Common myeloid progenitor, CD34-positive (primary cell): ENCODE data around the gene GCK.

Experiments used
- CTCF ChIA-PET: fragments of 350-600 bp; sonication (Branson Sonifier 250); formaldehyde crosslinking; loops from one replicate; lab custom pipeline; 2021; ENCODE audit warnings: antibody characterized with exemption; lab: Charles Lee
- POLR2A ChIA-PET: fragments of 350-600 bp; sonication (Branson Sonifier 250); formaldehyde crosslinking; loops from one replicate; lab custom pipeline; 2021; ENCODE audit warnings: antibody characterized with exemption; lab: Charles Lee
- DNase-seq, 3 donors: peaks; one replicate each; pipeline versions ENCODE4 v3.0.0 to v3.0.0-alpha.2; 2013
- H3K27ac ChIP-seq, 2 experiments: 1 replicate in 1 of 2; 2 replicates in 1 of 2; pipeline ENCODE4 v1.7.0; 2013; ENCODE audit warnings: inconsistent platforms in 2 of 2, low read length in 2 of 2, mild to moderate bottlenecking in 2 of 2, low read depth in 1 of 2, moderate library complexity in 1 of 2; ENCODE audit not compliant: severe bottlenecking in 2 of 2, insufficient read depth in 1 of 2, poor library complexity in 1 of 2
- H3K27me3 ChIP-seq, 5 experiments: replicated peaks in 2 of 5; 1 replicate in 3 of 5; 2 replicates in 2 of 5; pipeline versions ENCODE4 v1.6.1 to v1.7.0; 2013; ENCODE audit warnings: low read length in 4 of 5, mild to moderate bottlenecking in 2 of 5, moderate library complexity in 2 of 5, inconsistent platforms in 1 of 5; ENCODE audit not compliant: insufficient read depth in 5 of 5, control insufficient read depth in 4 of 5
- H3K36me3 ChIP-seq, 4 experiments: 1 replicate in 2 of 4; 2 replicates in 2 of 4; pipeline versions ENCODE4 v1.6.1 to v1.7.0; 2013; ENCODE audit warnings: low read length in 3 of 4, control low read depth in 1 of 4, mild to moderate bottlenecking in 1 of 4; ENCODE audit not compliant: control insufficient read depth in 4 of 4, insufficient read depth in 4 of 4
- H3K4me1 ChIP-seq, 4 experiments: 1 replicate in 3 of 4; 2 replicates in 1 of 4; pipeline versions ENCODE4 v1.6.1 to v1.7.1; 2013; ENCODE audit warnings: low read length in 3 of 4, mild to moderate bottlenecking in 3 of 4, control low read depth in 1 of 4, inconsistent platforms in 1 of 4, moderate library complexity in 1 of 4; ENCODE audit not compliant: control insufficient read depth in 4 of 4, insufficient read depth in 4 of 4; ENCODE audit errors: control extremely low read depth in 1 of 4
- H3K4me3 ChIP-seq, 7 experiments: 1 replicate in 4 of 7; 2 replicates in 3 of 7; pipeline versions ENCODE4 v1.5.1 to v1.7.0; 2013; ENCODE audit warnings: mild to moderate bottlenecking in 7 of 7, low read length in 6 of 7, moderate library complexity in 6 of 7, inconsistent platforms in 2 of 7, low read depth in 2 of 7, control low read depth in 1 of 7; ENCODE audit not compliant: insufficient read depth in 4 of 7, control insufficient read depth in 1 of 7; ENCODE audit errors: extremely low read depth in 1 of 7
- H3K9me3 ChIP-seq, 5 experiments: 1 replicate in 4 of 5; 2 replicates in 1 of 5; pipeline versions ENCODE4 v1.6.1 to v1.7.1; 2013; ENCODE audit warnings: low read length in 4 of 5, mild to moderate bottlenecking in 2 of 5, inconsistent platforms in 1 of 5, low read depth in 1 of 5, moderate library complexity in 1 of 5; ENCODE audit not compliant: control insufficient read depth in 4 of 5, insufficient read depth in 2 of 5; ENCODE audit errors: control extremely low read depth in 1 of 5
- WGBS: methylation state at CpG from one replicate; pipeline ENCODE4 v1.1.5; 2013; ENCODE audit not compliant: insufficient coverage; 5-methylcytosine and 5-hydroxymethylcytosine counted together

GCK gene

DNA sequence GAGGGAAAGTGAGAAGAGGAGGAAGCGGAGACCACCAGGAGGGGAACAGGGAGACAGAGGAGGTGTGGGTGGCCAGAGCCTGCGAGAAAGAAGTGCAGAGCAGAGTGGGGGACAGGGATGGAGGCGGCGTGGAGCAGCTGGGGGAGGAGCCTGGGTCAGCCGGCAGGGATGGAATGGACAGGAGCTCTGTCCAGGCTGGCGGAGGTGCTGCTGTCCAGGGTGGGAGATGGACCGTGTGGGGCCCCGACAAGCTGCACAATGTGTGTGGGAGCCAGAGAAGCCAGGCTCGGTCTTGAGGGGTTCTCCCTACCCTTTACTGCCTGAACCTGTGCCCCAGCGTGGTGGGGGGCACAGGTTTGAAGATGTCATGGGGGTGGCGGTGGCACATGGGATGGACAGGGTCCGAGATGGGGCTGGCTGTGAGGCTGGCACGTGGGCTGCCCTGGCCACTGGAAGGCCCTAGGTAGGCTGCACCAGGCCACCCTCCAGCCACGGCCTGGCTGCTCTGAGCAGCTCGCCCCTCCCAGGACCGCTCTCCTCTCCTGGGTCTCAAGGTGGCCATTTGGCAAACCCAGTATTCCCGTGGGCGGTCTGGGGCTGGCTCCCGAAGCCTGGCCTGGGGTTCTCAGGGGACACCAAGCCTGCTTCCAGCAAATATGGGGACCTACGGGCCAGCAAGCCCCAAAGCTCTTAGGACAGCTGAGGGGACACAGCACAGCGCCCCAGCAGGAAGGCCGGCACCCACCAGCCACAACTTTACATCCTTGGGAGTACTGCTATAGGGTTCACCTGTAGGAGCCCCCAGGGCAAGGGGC lies 43.9 kb upstream of the GCK start:
- Histone ChIP-seq H3K4me3 (no peak overlapping the region), H3K27ac (no peak overlapping the region), H3K4me1 (no peaks in the 10 kb centered on the region), H3K36me3 (no peaks in the 10 kb centered on the region), H3K27me3 (no peaks in the 10 kb centered on the region), H3K9me3 (no peaks in the 10 kb centered on the region)
- DNase-seq = no peak
- WGBS = 95% methylated on average over 20 of the region's 22 CpGs
- POLR2A ChIA-PET = no interaction called here
- CTCF ChIA-PET = no interaction called here

DNA sequence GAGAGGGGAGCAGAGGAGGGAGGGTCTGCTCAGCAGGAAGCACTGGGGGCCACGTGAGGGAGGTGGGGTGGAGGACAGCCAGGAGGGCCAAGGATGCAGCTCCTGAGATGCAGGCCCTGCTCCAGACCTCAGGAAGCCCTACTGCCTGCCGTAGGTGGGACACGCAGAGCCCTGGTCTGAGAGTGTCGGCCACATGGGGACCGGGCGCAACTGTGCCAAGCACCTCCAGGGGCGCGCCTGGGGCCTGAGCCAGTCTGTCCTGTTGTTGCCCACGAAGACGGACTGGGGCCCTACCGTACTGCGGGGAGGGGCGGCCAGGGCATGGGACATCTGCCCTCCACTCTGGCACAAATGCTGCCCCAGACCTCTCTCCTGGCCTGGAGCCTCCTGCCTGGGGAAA lies 43.2 kb upstream of the GCK start:
- no peak overlapping the region for H3K4me3 ChIP-seq
- 91% methylated on average over 13 of the region's 13 CpGs for WGBS
- no peak for DNase-seq
- H3K36me3 ChIP-seq = no peaks in the 10 kb centered on the region
- H3K9me3 ChIP-seq = no peaks in the 10 kb centered on the region
- H3K27ac ChIP-seq = no peak overlapping the region
- no peaks in the 10 kb centered on the region for H3K27me3 ChIP-seq
- no peaks in the 10 kb centered on the region for H3K4me1 ChIP-seq
- ChIA-PET CTCF (no interaction called here), POLR2A (no interaction called here)

DNA sequence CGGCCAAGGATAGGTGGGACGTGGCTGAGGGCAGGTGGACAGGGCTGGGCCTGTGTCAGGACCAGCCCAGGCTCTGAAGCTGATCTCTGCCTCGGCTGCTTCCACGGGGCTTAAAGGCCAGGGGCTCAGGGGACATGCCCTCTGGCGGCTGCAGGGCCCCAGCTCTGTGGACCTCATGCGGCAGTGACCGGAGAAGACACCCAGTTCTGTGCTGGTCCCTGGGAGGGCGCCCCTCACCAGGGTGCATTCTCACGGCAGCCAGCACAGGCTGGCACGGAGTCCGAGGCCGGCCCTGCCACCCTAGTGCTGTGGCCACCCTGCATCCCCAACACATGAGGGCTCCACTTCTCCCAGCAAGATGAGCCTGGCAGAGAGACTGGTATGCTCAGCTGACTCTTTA lies 41.8 kb upstream of the GCK start:
- WGBS = 97% methylated on average over 12 of the region's 12 CpGs
- no peak for DNase-seq
- no peak overlapping the region for H3K27ac ChIP-seq
- ChIA-PET POLR2A (no interaction called here), CTCF (interaction anchor here (1.2 kb wide), 1 partner anchor 10 kb away, joined by 4 read pairs; no protein-coding TSS in a partner anchor)
- no peaks in the 10 kb centered on the region for H3K9me3 ChIP-seq
- no peaks in the 10 kb centered on the region for H3K4me1 ChIP-seq
- no peaks in the 10 kb centered on the region for H3K27me3 ChIP-seq
- no peak overlapping the region for H3K4me3 ChIP-seq
- no peaks in the 10 kb centered on the region for H3K36me3 ChIP-seq

DNA sequence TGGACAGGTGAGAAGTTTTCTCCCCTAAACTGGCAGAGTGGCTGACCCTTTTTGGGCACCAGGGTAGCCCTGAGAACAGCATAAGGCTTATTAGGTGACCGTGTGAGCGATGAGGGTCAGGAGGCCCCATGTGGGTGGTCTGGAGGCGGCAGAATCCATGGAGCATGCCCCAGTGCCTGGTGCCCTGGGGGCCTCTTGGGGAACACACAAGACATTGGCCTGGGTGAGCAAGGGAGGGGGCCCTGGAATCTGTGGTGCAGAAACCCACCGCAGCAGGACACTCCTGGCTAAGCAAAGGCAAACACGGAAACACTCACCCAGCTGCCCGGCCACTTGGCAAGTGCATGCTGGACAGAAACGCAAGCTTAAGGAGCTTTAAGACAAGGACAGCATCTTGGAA lies 41.0 kb upstream of the GCK start:
- no peak for DNase-seq
- peaks cover 0 to 6% (median 0%) of the 10 kb centered on the region in 5 experiments for H3K27me3 ChIP-seq
- 100% methylated on average over 4 of the region's 7 CpGs for WGBS
- no peak overlapping the region for H3K4me3 ChIP-seq
- H3K36me3 ChIP-seq = no peaks in the 10 kb centered on the region
- H3K27ac ChIP-seq = no peak overlapping the region
- no peaks in the 10 kb centered on the region for H3K9me3 ChIP-seq
- CTCF ChIA-PET = interaction anchor here (0.6 kb wide), 1 partner anchor 458 kb away, joined by 3 read pairs; no protein-coding TSS in a partner anchor
- no peaks in the 10 kb centered on the region for H3K4me1 ChIP-seq
- POLR2A ChIA-PET = no interaction called here

DNA sequence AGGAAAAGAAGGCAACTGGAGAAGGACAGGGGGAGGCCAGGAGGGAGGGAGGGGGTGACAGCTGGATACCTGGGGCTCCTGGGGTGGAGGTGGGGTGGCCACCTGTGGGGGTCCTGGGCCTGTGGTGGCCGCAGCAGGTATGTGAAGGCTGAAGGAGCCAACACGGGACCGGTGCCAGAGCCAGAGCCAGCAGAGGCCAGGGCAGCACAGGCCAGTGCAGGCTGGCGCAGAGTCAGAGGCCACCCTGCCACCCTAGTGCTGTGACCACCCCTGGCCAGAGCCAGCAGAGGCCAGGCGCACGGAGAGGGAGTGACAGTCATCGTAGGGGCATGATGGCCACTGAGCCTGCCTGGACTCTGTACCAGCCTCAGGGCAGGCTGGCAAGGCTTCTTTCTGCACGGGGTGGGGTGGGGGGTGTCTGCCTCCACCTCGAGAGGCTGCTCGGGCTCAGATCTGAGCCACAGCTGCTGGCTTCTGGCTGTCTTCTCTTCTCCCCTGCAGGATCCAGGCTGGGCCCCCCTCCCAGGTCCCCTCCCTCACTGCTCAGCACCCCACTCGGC lies 40.4 kb upstream of the GCK start:
- H3K27me3 ChIP-seq = peaks cover 0 to 6% (median 0%) of the 10 kb centered on the region in 5 experiments
- H3K27ac ChIP-seq = no peak overlapping the region
- ChIA-PET POLR2A (no interaction called here), CTCF (interaction anchor here (0.6 kb wide), 1 partner anchor 459 kb away, joined by 3 read pairs; no protein-coding TSS in a partner anchor)
- no peaks in the 10 kb centered on the region for H3K9me3 ChIP-seq
- WGBS = 93% methylated on average over 7 of the region's 11 CpGs
- DNase-seq = no peak
- H3K36me3 ChIP-seq = no peaks in the 10 kb centered on the region
- no peaks in the 10 kb centered on the region for H3K4me1 ChIP-seq
- H3K4me3 ChIP-seq = no peak overlapping the region

DNA sequence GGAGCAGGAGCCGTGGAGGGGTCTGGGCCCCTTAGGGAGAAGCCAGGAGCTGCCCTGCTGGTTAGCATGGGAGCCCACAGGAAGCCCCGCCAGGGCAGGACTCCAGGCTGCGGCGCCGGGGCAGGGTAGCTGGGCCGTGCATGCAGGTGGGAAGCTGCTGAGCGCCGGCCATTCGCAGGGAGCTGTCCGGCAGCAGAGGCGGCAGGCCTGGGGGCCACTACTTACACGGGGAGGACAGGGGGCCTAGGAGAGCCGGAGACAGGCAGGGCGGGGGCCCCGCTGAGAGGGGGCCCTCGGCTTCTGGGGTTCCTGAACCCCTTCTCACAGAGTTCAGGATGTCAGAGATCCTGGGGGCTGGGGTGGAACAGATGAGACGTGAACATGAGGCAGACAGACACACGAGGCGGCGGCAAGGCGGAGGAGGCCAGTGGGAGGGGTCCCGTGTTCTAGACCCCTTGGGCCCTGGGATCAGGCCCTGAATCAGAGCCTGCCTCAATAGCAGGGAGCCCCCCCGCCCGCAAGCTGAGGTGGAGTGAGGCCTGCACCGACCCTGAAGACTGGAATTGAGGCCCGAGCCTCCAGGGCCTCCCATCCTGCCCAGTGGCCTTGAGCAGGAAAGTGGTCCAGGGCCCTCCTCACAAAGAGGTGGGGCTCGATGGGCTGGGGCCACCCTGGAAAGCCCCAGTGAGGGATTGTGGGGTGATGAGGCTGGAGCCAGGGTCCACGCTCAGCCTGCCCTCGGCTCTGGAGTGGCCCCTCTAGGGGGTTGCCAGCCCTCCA lies 39.5 kb upstream of the GCK start:
- POLR2A ChIA-PET = interaction anchor here (0.8 kb wide), 1 partner anchor 14 kb away, joined by 3 read pairs; no protein-coding TSS in a partner anchor
- CTCF ChIA-PET = interaction anchor here (0.8 to 1.3 kb wide), 2 partner anchors 11 to 12 kb away, joined by 3 to 4 read pairs; no protein-coding TSS in a partner anchor
- no peaks in the 10 kb centered on the region for H3K9me3 ChIP-seq
- H3K27me3 ChIP-seq = peaks cover 0 to 6% (median 0%) of the 10 kb centered on the region in 5 experiments
- DNase-seq = no peak
- H3K4me3 ChIP-seq = no peak overlapping the region
- no peak overlapping the region for H3K27ac ChIP-seq
- no peaks in the 10 kb centered on the region for H3K36me3 ChIP-seq
- H3K4me1 ChIP-seq = no peaks in the 10 kb centered on the region
- WGBS = 98% methylated on average over 21 of the region's 29 CpGs
